Right lobe of liver (tissue), 6 donors: ENCODE data around the gene SRSF9. TPM values are rescaled to one million over a fixed set of nuclear protein-coding genes. Genes with fewer than 3 reads are reported as not detected.

Source experiments
- ATAC-seq, 4 donors: fragments of 200-7000 bp; cut with Tn5 transposase; one replicate each; pipeline ENCODE4 v1.9.1; 2020; ENCODE audit warnings: mild to moderate bottlenecking in 4 of 4, moderate library complexity in 4 of 4
- DNase-seq, 3 donors: peaks; one replicate each; pipeline ENCODE4 v3.0.0-alpha.2; 2020
- H3K27ac ChIP-seq, 3 donors: fragments of 200-600 bp; one replicate each; pipeline ENCODE4 v1.8.0; 2022
- H3K27me3 ChIP-seq, 2 donors: fragments of 200-600 bp; one replicate each; pipeline ENCODE4 v1.8.0; 2022
- H3K36me3 ChIP-seq, 4 donors: fragments of 200-600 bp; sonication (generic) in 1 of 4; one replicate each; pipeline versions ENCODE4 v1.5.1 to v1.8.0; 2017 to 2022; ENCODE audit warnings: control low read depth in 1 of 4
- H3K4me1 ChIP-seq, 4 donors: fragments of 200-600 bp; sonication (generic) in 1 of 4; one replicate each; pipeline versions ENCODE4 v1.5.1 to v1.8.0; 2017 to 2022; ENCODE audit warnings: control low read depth in 1 of 4
- H3K4me3 ChIP-seq, 3 donors: fragments of 200-600 bp; one replicate each; pipeline ENCODE4 v1.8.0; 2022
- H3K9me3 ChIP-seq, 4 donors: fragments of 200-600 bp; sonication (generic) in 1 of 4; one replicate each; pipeline versions ENCODE4 v1.5.1 to v1.8.0; 2017 to 2022; ENCODE audit warnings: control low read depth in 1 of 4
- CTCF ChIP-seq, 4 donors: fragments of 200-600 bp in 3 of 4; fragments of 450-650 bp in 1 of 4; IDR thresholded peaks; one replicate each; pipeline versions ENCODE4 v1.5.1 to v1.8.0; 2016 to 2022; ENCODE audit warnings: antibody characterized with exemption in 4 of 4, mild to moderate bottlenecking in 2 of 4
- POLR2A ChIP-seq: fragments of 450-650 bp; IDR thresholded peaks from one replicate; pipeline ENCODE4 v1.6.1; 2017; ENCODE audit warnings: antibody characterized with exemption, mild to moderate bottlenecking
- WGBS: methylation state at CpG from one replicate; pipeline ENCODE4 v1.1.6; 2018; ENCODE audit warnings: low coverage, low lambda C conversion rate; ENCODE audit not compliant: insufficient coverage; ENCODE audit errors: missing lambda C conversion rate; 5-methylcytosine and 5-hydroxymethylcytosine counted together
- intact Hi-C, 2 donors: fragments of 100-400 bp; cut with DNase I; formaldehyde crosslinking; loops; one replicate each; pipeline versions ENCODE4 v1.11.2 to v1.14.1; 2022
- total RNA-seq, 6 experiments: library from RNA; depleted of rRNA in 2 of 6; stranded (reverse); fragments of >200 nt in 2 of 6; fragmentation: NEBNext Ultra II Directional in 3 of 6; extraction: Animal tissue kit (Norgen Biotek cat#: 25700) in 3 of 6; gene quantifications; one replicate each; pipeline versions ENCODE4 v1.1.0 to v1.2.4, GENCODE V29; 2016 to 2023
- donor health status: DM: no; HTN: yes; CAD: no.
- donor health status: DM: no; HTN: no; CAD: no.
- donor health status: DM: no; HTN: no; CAD: no.
- donor health status: DM: no; HTN: yes; CAD: no.
- donor health status: DM: no; HTN: yes; CAD: no.

Gene SRSF9
- total RNA-seq, 6 experiments from 2014 or later, result 36.4 to 63.3 (median 60.2) TPM

GRCh38 chr12:120470150-120470784 lies 719 bp upstream of the SRSF9 start:
- DNase-seq (no peak), ATAC-seq (peak; percentile 16 to 31 (median 28))
- Histone ChIP-seq H3K4me1 (peaks cover 0 to 32% (median 0%) of the 10 kb centered on the region in 4 donors), H3K4me3 (peak overlapping the region; percentile 84 to 89 (median 88)), H3K27me3 (no peaks in the 10 kb centered on the region), H3K27ac (peak overlapping the region; percentile 76 to 92 (median 83)), H3K9me3 (no peaks in the 10 kb centered on the region), H3K36me3 (peaks cover 0 to 4% (median 3%) of the 10 kb centered on the region in 4 donors)
- no peak for TF ChIP-seq CTCF (IDR thresholded peaks at IDR 0.05)
- no peak for TF ChIP-seq POLR2A
- 82% methylated on average over 11 of the region's 26 CpGs for WGBS
- intact Hi-C loops, result no loop called here

- Histone ChIP-seq H3K9me3 (no peaks in the 10 kb centered on the region), H3K27ac (peak overlapping the region; percentile 76 to 92 (median 83)), H3K4me1 (peaks cover 0 to 32% (median 0%) of the 10 kb centered on the region in 4 donors), H3K4me3 (peak overlapping the region; percentile 84 to 89 (median 88)), H3K36me3 (peaks cover 0 to 16% (median 9%) of the 10 kb centered on the region in 4 donors), H3K27me3 (no peaks in the 10 kb centered on the region)
- DNase-seq (peak in 2 of 3 donors; percentile 50 to 59), ATAC-seq (peak; percentile 13 to 41 (median 30))
- WGBS, result under 1% methylated on average over 45 of the region's 57 CpGs
- intact Hi-C loops, result no loop called here
- TF ChIP-seq CTCF (IDR thresholded peaks at IDR 0.05), result no peak
- no peak for TF ChIP-seq POLR2A
Observed at GRCh38 chr12:120468821-120469449, 613 bp downstream of the SRSF9 start.

- intact Hi-C loops, result no loop called here
- H3K27me3 ChIP-seq, result no peaks in the 10 kb centered on the region
- TF ChIP-seq POLR2A (no peak), CTCF (IDR thresholded peaks at IDR 0.05) (no peak)
- H3K36me3 ChIP-seq, result peaks cover under 1 to 21% (median 14%) of the 10 kb centered on the region in 4 donors
- peak overlapping the region; percentile 76 to 92 (median 83) for H3K27ac ChIP-seq
- no peaks in the 10 kb centered on the region for H3K9me3 ChIP-seq
- DNase-seq (peak in 2 of 3 donors; percentile 37 to 59), ATAC-seq (peak; percentile 3 to 31 (median 20))
- H3K4me3 ChIP-seq, result peak overlapping the region; percentile 84 to 89 (median 88)
- WGBS, result under 1% methylated on average over 22 of the region's 23 CpGs
- H3K4me1 ChIP-seq, result peaks cover 0 to 32% (median 0%) of the 10 kb centered on the region in 4 donors
Observed at GRCh38 chr12:120468325-120468820, 1.2 kb downstream of the SRSF9 start.

GRCh38 chr12:120467439-120467838 lies 2.1 kb downstream of the SRSF9 start:
- DNase-seq (no peak), ATAC-seq (no peak)

More at GRCh38 chr12:120467439-120467838, 2.1 kb downstream of the SRSF9 start:
- no peaks in the 10 kb centered on the region for H3K27me3 ChIP-seq
- WGBS, result 89% methylated on average over 6 of the region's 6 CpGs
- no peaks in the 10 kb centered on the region for H3K9me3 ChIP-seq
- H3K27ac ChIP-seq, result no peak overlapping the region
- TF ChIP-seq POLR2A (no peak), CTCF (IDR thresholded peaks at IDR 0.05) (no peak)
- no peak overlapping the region for H3K4me3 ChIP-seq
- H3K36me3 ChIP-seq, result peaks cover 10 to 31% (median 22%) of the 10 kb centered on the region in 4 donors
- peaks cover 0 to 32% (median 0%) of the 10 kb centered on the region in 4 donors for H3K4me1 ChIP-seq
- intact Hi-C loops, result no loop called here
